Activated CD4-positive, alpha-beta T cell treated with anti-CD3 and anti-CD28 coated beads for 36 hours (primary cell): ENCODE measurements around the gene POC1B. TPM values are rescaled to one million over a fixed set of nuclear protein-coding genes. Genes with fewer than 3 reads are reported as not detected.

Experiments
- ATAC-seq: fragments of 200-7000 bp; cut with Tn5 transposase; one replicate; pipeline ENCODE4 v1.10.0; 2021; ENCODE audit warnings: mild to moderate bottlenecking, moderate library complexity
- CTCF ChIA-PET: fragments of 350-600 bp; sonication (Branson Sonifier 250); formaldehyde crosslinking; loops from one replicate; lab custom pipeline; 2021; ENCODE audit warnings: antibody characterized with exemption; lab: Charles Lee
- POLR2A ChIA-PET: fragments of 350-600 bp; sonication (Branson Sonifier 250); formaldehyde crosslinking; loops from one replicate; lab custom pipeline; 2021; ENCODE audit warnings: antibody characterized with exemption, inconsistent platforms; lab: Charles Lee
- DNase-seq: peaks from one replicate; pipeline ENCODE4 v3.0.0-alpha.2; 2020
- H3K27ac Mint-ChIP-seq: one replicate; pipeline ENCODE4 v1.8.0; 2021; ENCODE audit warnings: mixed read lengths
- H3K27me3 Mint-ChIP-seq: one replicate; pipeline ENCODE4 v1.8.0; 2021; ENCODE audit warnings: mixed read lengths
- H3K36me3 Mint-ChIP-seq: one replicate; pipeline ENCODE4 v1.8.0; 2021; ENCODE audit warnings: low read depth, mixed read lengths
- H3K4me1 Mint-ChIP-seq: one replicate; pipeline ENCODE4 v1.8.0; 2021; ENCODE audit warnings: mixed read lengths
- H3K4me3 Mint-ChIP-seq: one replicate; pipeline ENCODE4 v1.8.0; 2021; ENCODE audit warnings: mild to moderate bottlenecking, moderate library complexity, mixed read lengths
- H3K9me3 Mint-ChIP-seq: one replicate; pipeline ENCODE4 v1.8.0; 2021; ENCODE audit warnings: low read depth, mixed read lengths
- intact Hi-C, 2 experiments: fragments of 100-400 bp; cut with DNase I in 1 of 2; cut with micrococcal nuclease in 1 of 2; formaldehyde crosslinking; loops; one replicate each; pipeline versions ENCODE4 v1.14.2 to v1.15.1; 2022 to 2024; cut with DNase I, micrococcal nuclease
- total RNA-seq, 2 experiments: library from RNA; stranded (reverse); gene quantifications; one replicate each; pipeline ENCODE4 v1.2.3, GENCODE V29; 2021

The POC1B gene
- total RNA-seq, 2 experiments from 2014 or later: 31.1 to 47.5 TPM

DNA sequence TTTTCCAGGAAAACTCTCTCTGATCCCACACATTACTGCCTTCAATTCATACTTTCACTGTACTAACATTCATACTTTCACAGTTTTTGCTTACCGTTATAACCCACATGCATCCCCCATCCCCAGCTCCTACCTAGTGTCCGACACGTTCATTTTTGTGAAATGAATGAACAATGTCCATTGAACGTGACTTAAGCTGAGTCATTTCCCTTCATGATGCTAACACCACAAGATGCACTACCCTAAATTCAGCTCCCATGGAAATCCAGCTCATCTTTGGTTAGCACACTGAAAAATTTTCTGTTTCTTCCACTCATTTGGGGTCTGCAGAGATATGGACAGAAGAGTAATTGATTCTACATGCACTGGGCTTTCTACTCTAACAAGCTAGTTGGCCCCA, 85.9 kb downstream of the POC1B start:
- Mint-ChIP-seq H3K36me3 (peaks cover 44% of the 10 kb centered on the region), H3K9me3 (peaks cover 6% of the 10 kb centered on the region), H3K27me3 (no peaks in the 10 kb centered on the region), H3K4me3 (no peak overlapping the region), H3K27ac (no peak overlapping the region), H3K4me1 (peaks cover 2% of the 10 kb centered on the region)
- POLR2A ChIA-PET: no interaction called here
- intact Hi-C loops: no loop called here
- CTCF ChIA-PET: interaction anchor here (0.6 to 1.2 kb wide), 4 partner anchors 16 to 1280 kb away, joined by 3 read pairs; no protein-coding TSS in a partner anchor
- ATAC-seq: no peak
- DNase-seq: no peak

DNA sequence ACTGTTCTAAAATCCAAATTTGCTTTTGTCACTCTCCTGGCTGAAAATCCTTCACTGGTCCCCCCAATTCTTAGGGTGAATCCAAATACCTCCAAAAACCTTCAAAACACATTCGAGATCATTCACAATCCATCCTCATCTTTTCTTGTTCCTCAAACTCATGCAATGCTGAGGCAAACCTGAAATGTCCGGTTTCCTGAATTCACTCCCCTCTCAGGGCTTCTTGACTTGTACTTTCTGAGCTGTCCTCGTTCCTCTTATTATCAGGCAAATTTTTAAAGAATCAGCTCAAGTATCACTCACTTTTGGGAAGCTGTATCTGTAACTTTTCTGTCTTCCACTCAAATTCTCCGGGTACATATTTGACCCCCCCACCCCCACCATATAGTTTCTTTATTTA, 88.6 kb downstream of the POC1B start:
- intact Hi-C loops: no loop called here
- Mint-ChIP-seq H3K36me3 (peaks cover 35% of the 10 kb centered on the region), H3K27me3 (no peaks in the 10 kb centered on the region), H3K27ac (no peak overlapping the region), H3K4me3 (no peak overlapping the region), H3K9me3 (peaks cover 3% of the 10 kb centered on the region), H3K4me1 (peaks cover 6% of the 10 kb centered on the region)
- no peak for DNase-seq
- ChIA-PET POLR2A (no interaction called here), CTCF (no interaction called here)
- no peak for ATAC-seq

DNA sequence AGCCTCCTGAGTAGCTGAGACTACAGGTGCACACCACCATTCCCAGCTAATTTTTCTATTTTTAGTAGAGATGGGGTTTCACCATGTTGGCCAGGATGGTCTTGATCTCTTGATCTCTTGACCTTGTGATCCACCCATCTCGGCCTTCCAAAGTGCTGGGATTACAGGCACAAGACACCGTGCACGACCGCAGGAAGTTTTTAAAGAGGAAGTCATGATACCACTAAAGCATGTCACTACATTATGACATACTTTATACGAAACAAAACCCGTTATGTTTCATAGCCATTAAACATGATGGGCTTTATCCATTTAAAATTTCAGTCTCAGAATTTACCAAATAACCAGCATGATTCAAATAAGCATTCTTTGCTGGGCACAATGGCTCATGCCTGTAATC, 89.8 kb downstream of the POC1B start:
- intact Hi-C loops: no loop called here
- Mint-ChIP-seq H3K9me3 (peaks cover 3% of the 10 kb centered on the region), H3K27ac (no peak overlapping the region), H3K4me3 (no peak overlapping the region), H3K27me3 (no peaks in the 10 kb centered on the region), H3K36me3 (peaks cover 29% of the 10 kb centered on the region), H3K4me1 (peaks cover 4% of the 10 kb centered on the region)
- DNase-seq: no peak
- ATAC-seq: no peak
- POLR2A ChIA-PET: no interaction called here
- CTCF ChIA-PET: no interaction called here

- no peak overlapping the region for H3K27ac Mint-ChIP-seq
- CTCF ChIA-PET: interaction anchor here (0.6 to 2.0 kb wide), 2 partner anchors 81 to 416 kb away, joined by 4 to 5 read pairs; no protein-coding TSS in a partner anchor
- no peaks in the 10 kb centered on the region for H3K27me3 Mint-ChIP-seq
- peak; percentile 44 for ATAC-seq
- H3K36me3 Mint-ChIP-seq: peaks cover 21% of the 10 kb centered on the region
- DNase-seq: no peak
- intact Hi-C loops: no loop called here
- POLR2A ChIA-PET: no interaction called here
- H3K4me3 Mint-ChIP-seq: no peak overlapping the region
- peaks cover 15% of the 10 kb centered on the region for H3K4me1 Mint-ChIP-seq
- peaks cover 3% of the 10 kb centered on the region for H3K9me3 Mint-ChIP-seq
These were observed 92.2 kb downstream of the POC1B start for GRCh38 chr12:89433634-89434033.

GRCh38 chr12:89432396-89432795, 93.5 kb downstream of the POC1B start:
- CTCF ChIA-PET: no interaction called here
- ATAC-seq (no peak), DNase-seq (no peak)
- Mint-ChIP-seq H3K4me1 (peaks cover 25% of the 10 kb centered on the region), H3K27me3 (no peaks in the 10 kb centered on the region), H3K36me3 (peaks cover 17% of the 10 kb centered on the region), H3K4me3 (no peak overlapping the region), H3K27ac (no peak overlapping the region), H3K9me3 (no peaks in the 10 kb centered on the region)
- POLR2A ChIA-PET: no interaction called here
- intact Hi-C loops: no loop called here

GRCh38 chr12:89429528-89429927, 96.3 kb downstream of the POC1B start:
- Mint-ChIP-seq H3K27ac (no peak overlapping the region), H3K4me3 (no peak overlapping the region), H3K27me3 (no peaks in the 10 kb centered on the region), H3K4me1 (peaks cover 25% of the 10 kb centered on the region), H3K9me3 (no peaks in the 10 kb centered on the region), H3K36me3 (peaks cover 18% of the 10 kb centered on the region)
- no peak for ATAC-seq
- DNase-seq: no peak
- intact Hi-C loops: no loop called here
- ChIA-PET POLR2A (no interaction called here), CTCF (no interaction called here)

DNA sequence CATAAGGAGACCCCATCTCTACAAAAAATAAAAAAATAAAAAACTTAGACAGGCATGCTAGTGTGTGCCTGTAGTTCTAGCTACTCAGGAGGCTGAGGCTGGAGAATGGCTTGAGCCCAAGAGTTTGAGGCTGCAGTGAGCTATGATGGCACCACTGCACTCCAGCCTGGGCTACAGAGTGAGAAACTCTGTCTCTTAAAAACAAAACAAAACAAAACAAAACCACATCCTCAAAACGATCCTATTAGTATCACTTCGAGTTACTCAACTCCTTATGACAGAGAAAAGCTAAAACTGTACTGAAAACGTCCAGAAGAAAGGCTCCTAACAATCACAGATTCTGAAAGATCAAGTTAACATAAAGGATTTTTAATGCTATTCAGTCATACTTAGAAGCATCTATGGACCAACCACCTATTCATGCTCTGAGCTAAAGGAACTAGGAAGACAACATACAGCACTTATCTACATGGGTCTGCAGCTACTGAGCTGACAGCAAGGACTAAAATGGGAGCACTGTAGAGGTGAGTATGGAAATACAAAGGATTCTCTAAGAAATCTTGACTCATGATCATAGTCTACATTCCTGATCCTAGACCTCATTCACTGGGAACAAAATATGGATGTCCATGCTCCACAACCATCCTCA, 98.2 kb downstream of the POC1B start:
- Mint-ChIP-seq H3K4me3 (no peak overlapping the region), H3K4me1 (peaks cover 21% of the 10 kb centered on the region), H3K9me3 (no peaks in the 10 kb centered on the region), H3K27ac (peak overlapping the region; percentile 4), H3K27me3 (no peaks in the 10 kb centered on the region), H3K36me3 (peaks cover 17% of the 10 kb centered on the region)
- CTCF ChIA-PET: interaction anchor here (0.7 to 1.9 kb wide), 5 partner anchors 11 to 366 kb away, joined by 3 to 4 read pairs (median 3); no protein-coding TSS in a partner anchor
- POLR2A ChIA-PET: interaction anchor here (0.5 kb wide), 1 partner anchor 403 kb away, joined by 3 read pairs; no protein-coding TSS in a partner anchor
- DNase-seq: peak; percentile 20
- peak; percentile 82 for ATAC-seq
- intact Hi-C loops: no loop called here

GRCh38 chr12:89424846-89425245, 101.0 kb downstream of the POC1B start:
- Mint-ChIP-seq H3K36me3 (peaks cover 11% of the 10 kb centered on the region), H3K27me3 (no peaks in the 10 kb centered on the region), H3K4me3 (no peak overlapping the region), H3K4me1 (peaks cover 17% of the 10 kb centered on the region), H3K9me3 (no peaks in the 10 kb centered on the region), H3K27ac (no peak overlapping the region)
- DNase-seq (no peak), ATAC-seq (no peak)
- CTCF ChIA-PET: no interaction called here
- POLR2A ChIA-PET: no interaction called here
- intact Hi-C loops: no loop called here

GRCh38 chr12:89424389-89424788, 101.5 kb downstream of the POC1B start:
- CTCF ChIA-PET: interaction anchor here (0.5 to 1.4 kb wide), 3 partner anchors 9 to 1350 kb away, joined by 3 read pairs; no protein-coding TSS in a partner anchor

DNA sequence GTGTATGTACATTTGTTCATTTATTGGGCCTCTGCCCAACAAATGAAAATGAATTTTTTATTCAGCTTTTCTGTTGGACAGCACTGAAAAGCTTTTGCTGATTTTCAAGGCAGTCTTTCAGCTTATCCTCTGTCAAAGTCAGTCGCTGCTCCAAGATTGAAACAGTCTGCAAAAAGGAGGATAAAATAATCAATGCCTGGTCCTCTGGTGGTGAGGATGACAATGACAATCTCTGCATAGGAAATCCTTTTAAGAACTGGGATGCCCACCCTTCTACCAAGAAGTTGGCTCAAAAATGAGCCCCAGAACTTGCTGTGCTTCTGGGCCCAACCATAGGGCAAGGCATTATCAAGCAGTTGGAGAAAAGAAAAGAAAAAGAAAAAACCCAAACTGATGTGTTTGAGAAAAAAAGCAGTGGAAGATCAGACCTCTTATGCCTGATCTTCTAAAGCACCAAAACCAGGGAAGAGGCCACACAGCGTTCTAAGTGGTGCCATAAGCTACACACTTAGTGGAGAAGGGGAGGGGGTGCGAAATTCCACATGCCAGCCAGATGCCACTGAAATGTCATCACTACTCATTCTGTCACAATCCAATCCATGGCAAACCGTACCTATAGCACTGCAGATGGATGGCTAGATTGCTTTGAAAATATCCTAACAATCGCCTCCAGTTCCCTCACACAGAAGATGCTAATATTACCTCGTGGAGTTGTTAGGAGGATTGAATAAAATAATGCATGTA, 104.6 kb downstream of the POC1B start:
- intact Hi-C loops: no loop called here
- Mint-ChIP-seq H3K4me1 (no peaks in the 10 kb centered on the region), H3K27ac (no peak overlapping the region), H3K36me3 (peaks cover 13% of the 10 kb centered on the region), H3K27me3 (no peaks in the 10 kb centered on the region), H3K9me3 (no peaks in the 10 kb centered on the region), H3K4me3 (no peak overlapping the region)
- no peak for DNase-seq
- no peak for ATAC-seq
- CTCF ChIA-PET: no interaction called here
- POLR2A ChIA-PET: no interaction called here

More at GRCh38 chr12:89424389-89424788, 101.5 kb downstream of the POC1B start:
- POLR2A ChIA-PET: no interaction called here
- H3K27me3 Mint-ChIP-seq: no peaks in the 10 kb centered on the region
- intact Hi-C loops: no loop called here
- peaks cover 12% of the 10 kb centered on the region for H3K4me1 Mint-ChIP-seq
- DNase-seq (no peak), ATAC-seq (no peak)
- no peaks in the 10 kb centered on the region for H3K9me3 Mint-ChIP-seq
- no peak overlapping the region for H3K27ac Mint-ChIP-seq
- H3K36me3 Mint-ChIP-seq: peaks cover 11% of the 10 kb centered on the region
- no peak overlapping the region for H3K4me3 Mint-ChIP-seq

DNA sequence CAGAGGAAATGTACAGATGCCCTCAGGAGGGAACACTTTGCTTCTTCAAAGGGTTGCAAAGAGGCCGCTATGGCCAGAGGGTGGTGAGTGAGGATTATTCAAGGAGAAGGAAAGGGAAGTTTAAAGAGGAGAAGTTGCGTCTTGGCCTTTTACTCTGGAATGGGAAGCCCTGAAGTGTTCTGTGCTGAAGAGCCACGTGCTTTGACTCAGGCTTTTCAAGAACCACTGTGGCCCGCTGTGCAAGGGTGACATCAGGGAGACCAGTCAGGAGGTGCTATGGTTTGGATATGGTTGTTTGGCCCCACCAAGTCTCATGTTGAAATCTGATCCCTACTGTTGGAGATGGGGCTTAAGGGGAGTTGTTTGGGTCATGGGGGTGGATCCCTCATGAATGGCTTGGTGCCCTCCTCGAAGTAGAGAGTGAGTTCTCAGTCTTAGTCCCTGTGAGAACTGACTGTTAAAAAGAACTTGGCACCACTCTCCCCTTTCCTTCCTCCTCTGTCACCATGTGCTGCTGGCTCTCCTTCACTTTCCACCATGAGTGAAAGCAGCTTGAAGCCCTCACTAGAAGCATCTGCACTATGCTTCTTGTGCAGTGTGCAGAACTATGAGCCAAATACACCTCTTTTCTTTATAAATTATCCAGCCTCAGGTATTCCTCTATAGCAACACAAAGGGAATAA, 107.5 kb downstream of the POC1B start:
- DNase-seq (no peak), ATAC-seq (no peak)
- Mint-ChIP-seq H3K27ac (no peak overlapping the region), H3K4me1 (no peaks in the 10 kb centered on the region), H3K27me3 (no peaks in the 10 kb centered on the region), H3K4me3 (no peak overlapping the region), H3K9me3 (no peaks in the 10 kb centered on the region), H3K36me3 (peaks cover 2% of the 10 kb centered on the region)
- CTCF ChIA-PET: interaction anchor here (0.9 kb wide), 1 partner anchor 43 kb away, joined by 3 read pairs; no protein-coding TSS in a partner anchor
- POLR2A ChIA-PET: no interaction called here
- intact Hi-C loops: no loop called here
